HepG2 (cell line): ENCODE results near the gene DAB1. TPM values are rescaled to one million over a fixed set of nuclear protein-coding genes. Genes with fewer than 3 reads are reported as not detected.

Experiments
- ARHGAP35 ChIP-seq: sonication (generic); formaldehyde crosslinking; IDR thresholded peaks from 2 replicates; pipeline ENCODE4 v1.9.0; 2022; ENCODE audit warnings: mild to moderate bottlenecking, inconsistent platforms, moderate library complexity, missing genetic modification reagents, borderline replicate concordance
- CENPX ChIP-seq: sonication (generic); formaldehyde crosslinking; IDR thresholded peaks from 2 replicates; pipeline ENCODE4 v1.9.0; 2021; ENCODE audit warnings: mild to moderate bottlenecking, missing genetic modification reagents, moderate library complexity
- DRAP1 ChIP-seq: IDR thresholded peaks from 2 replicates; pipeline ENCODE4 v1.6.1; 2016; ENCODE audit warnings: missing genetic modification reagents, missing compliant biosample characterization
- EHMT2 ChIP-seq: fragments of 200-600 bp; sonication (generic); IDR thresholded peaks from 2 replicates; pipeline ENCODE4 v1.7.0; 2017; ENCODE audit warnings: antibody characterized with exemption, low read depth, low read length, borderline replicate concordance
- FOSL2 ChIP-seq: sonication (generic); formaldehyde crosslinking; IDR thresholded peaks from 2 replicates; pipeline ENCODE4 v1.4.0; 2020; ENCODE audit warnings: missing genetic modification reagents
- HOXA7 ChIP-seq: sonication (generic); formaldehyde crosslinking; IDR thresholded peaks from 2 replicates; pipeline ENCODE4 v1.8.1; 2022; ENCODE audit warnings: mild to moderate bottlenecking, missing genetic modification reagents, moderate library complexity
- RARG ChIP-seq: sonication (generic); formaldehyde crosslinking; IDR thresholded peaks from 2 replicates; pipeline ENCODE4 v1.4.0; 2020; ENCODE audit warnings: low read depth, mild to moderate bottlenecking, missing genetic modification reagents
- RBFOX2 ChIP-seq: fragments of 200-400 bp; formaldehyde crosslinking; IDR thresholded peaks from 2 replicates; pipeline ENCODE4 v1.6.1; 2017; ENCODE audit warnings: low read depth, mild to moderate bottlenecking, low read length
- RFX5 ChIP-seq: IDR thresholded peaks from 2 replicates; pipeline ENCODE4 v1.6.1; 2011; ENCODE audit warnings: low read depth, low read length, improper control_type of control experiment
- RNF2 ChIP-seq: fragments of 450-650 bp; conservative IDR thresholded peaks from 2 replicates; pipeline ENCODE4 v1.6.1; 2016; ENCODE audit warnings: low read depth
- SMYD3 ChIP-seq: sonication (generic); formaldehyde crosslinking; IDR thresholded peaks from 2 replicates; pipeline ENCODE4 v1.8.1; 2023; ENCODE audit warnings: mild to moderate bottlenecking, missing genetic modification reagents
- ZBTB4 ChIP-seq: sonication (generic); formaldehyde crosslinking; IDR thresholded peaks from 2 replicates; pipeline ENCODE4 v1.4.0; 2020; ENCODE audit warnings: missing genetic modification reagents, mild to moderate bottlenecking, borderline replicate concordance
- ZNF121 ChIP-seq: sonication (generic); formaldehyde crosslinking; IDR thresholded peaks from 2 replicates; pipeline ENCODE4 v1.5.0; 2020; ENCODE audit warnings: mild to moderate bottlenecking, missing genetic modification reagents
- ZNF296 ChIP-seq: sonication (generic); formaldehyde crosslinking; conservative IDR thresholded peaks from 2 replicates; pipeline ENCODE4 v1.5.0; 2020; ENCODE audit warnings: mild to moderate bottlenecking, missing genetic modification reagents
- ZNF788 ChIP-seq: sonication (generic); formaldehyde crosslinking; IDR thresholded peaks from 2 replicates; pipeline ENCODE4 v1.5.0; 2020; ENCODE audit warnings: mild to moderate bottlenecking, missing genetic modification reagents, borderline replicate concordance
- ZSCAN21 ChIP-seq: sonication (generic); formaldehyde crosslinking; IDR thresholded peaks from 2 replicates; pipeline ENCODE4 v1.8.0; 2022; ENCODE audit warnings: mild to moderate bottlenecking, missing genetic modification reagents, moderate library complexity, borderline replicate concordance
- polyA plus RNA-seq, 8 experiments: library from polyadenylated mRNA; depleted of rRNA in 3 of 8; stranded (reverse) in 7 of 8; unstranded in 1 of 8; fragments of >200 nt; fragmentation: Illumina TruSeq in 4 of 8; extraction: Trizol in 4 of 8; gene quantifications; 2 replicates each; pipeline versions ENCODE4 v1.2.1 to v1.2.3, GENCODE V29; 2011 to 2016; ENCODE audit warnings: low read depth in 4 of 8, missing spikeins in 1 of 8, mixed read lengths in 1 of 8; ENCODE audit not compliant: insufficient read depth in 1 of 8
- total RNA-seq, 5 experiments: library from RNA; depleted of rRNA; stranded (reverse); fragments of >200 nt; fragmentation: Illumina TruSeq; extraction: Trizol; gene quantifications; 2 replicates each; pipeline ENCODE4 v1.2.3, GENCODE V29; 2016; ENCODE audit warnings: low read depth in 1 of 5
- TF ChIP-seq, protein P1 (sequence below): sonication (generic); formaldehyde crosslinking; IDR thresholded peaks from 2 replicates; pipeline ENCODE4 v1.5.0; 2020; ENCODE audit warnings: mild to moderate bottlenecking, missing genetic modification reagents, borderline replicate concordance

Gene DAB1
- total and polyA plus RNA-seq, 2 of the 13 experiments (the other 11 are each of a cell fraction or from before 2014, with no cell fraction given) = 0.04 to 0.13 TPM

DNA sequence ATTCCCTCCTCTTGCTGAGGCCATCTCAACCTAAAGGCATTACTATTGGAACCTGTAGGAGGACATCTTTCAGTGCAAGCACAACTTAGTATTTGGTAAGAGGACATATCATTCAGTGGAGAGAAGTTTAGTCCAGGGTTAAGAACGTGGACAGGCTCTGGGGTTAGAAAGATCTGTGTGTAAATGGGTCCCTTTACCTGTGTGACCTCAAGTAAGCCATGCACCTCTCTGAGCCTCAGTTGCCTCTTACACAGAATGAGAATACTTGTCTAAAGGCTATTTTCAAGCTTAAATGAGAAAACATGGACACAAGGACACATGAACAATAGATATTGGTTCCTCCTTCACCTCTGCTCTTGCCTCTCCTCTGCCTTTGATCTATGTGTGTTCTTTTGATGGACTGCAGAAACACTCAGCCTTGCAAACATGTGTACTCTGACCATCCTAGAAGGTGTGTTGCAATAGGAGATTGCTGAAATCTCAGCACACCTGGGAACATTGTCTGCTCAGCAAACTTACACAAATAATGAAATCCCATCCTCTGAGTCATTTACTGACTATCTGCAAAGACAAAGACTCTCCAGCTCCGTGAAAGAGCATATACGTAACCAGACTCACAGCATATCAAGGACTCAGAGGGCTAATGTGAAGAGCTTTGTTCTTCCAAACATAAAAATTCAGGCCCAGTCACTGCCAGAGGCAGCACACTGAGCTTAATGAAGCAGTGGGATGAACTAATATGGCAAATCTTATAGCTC, 143.8 kb downstream of the DAB1 start (continued):
- TF ChIP-seq, protein P1, sequence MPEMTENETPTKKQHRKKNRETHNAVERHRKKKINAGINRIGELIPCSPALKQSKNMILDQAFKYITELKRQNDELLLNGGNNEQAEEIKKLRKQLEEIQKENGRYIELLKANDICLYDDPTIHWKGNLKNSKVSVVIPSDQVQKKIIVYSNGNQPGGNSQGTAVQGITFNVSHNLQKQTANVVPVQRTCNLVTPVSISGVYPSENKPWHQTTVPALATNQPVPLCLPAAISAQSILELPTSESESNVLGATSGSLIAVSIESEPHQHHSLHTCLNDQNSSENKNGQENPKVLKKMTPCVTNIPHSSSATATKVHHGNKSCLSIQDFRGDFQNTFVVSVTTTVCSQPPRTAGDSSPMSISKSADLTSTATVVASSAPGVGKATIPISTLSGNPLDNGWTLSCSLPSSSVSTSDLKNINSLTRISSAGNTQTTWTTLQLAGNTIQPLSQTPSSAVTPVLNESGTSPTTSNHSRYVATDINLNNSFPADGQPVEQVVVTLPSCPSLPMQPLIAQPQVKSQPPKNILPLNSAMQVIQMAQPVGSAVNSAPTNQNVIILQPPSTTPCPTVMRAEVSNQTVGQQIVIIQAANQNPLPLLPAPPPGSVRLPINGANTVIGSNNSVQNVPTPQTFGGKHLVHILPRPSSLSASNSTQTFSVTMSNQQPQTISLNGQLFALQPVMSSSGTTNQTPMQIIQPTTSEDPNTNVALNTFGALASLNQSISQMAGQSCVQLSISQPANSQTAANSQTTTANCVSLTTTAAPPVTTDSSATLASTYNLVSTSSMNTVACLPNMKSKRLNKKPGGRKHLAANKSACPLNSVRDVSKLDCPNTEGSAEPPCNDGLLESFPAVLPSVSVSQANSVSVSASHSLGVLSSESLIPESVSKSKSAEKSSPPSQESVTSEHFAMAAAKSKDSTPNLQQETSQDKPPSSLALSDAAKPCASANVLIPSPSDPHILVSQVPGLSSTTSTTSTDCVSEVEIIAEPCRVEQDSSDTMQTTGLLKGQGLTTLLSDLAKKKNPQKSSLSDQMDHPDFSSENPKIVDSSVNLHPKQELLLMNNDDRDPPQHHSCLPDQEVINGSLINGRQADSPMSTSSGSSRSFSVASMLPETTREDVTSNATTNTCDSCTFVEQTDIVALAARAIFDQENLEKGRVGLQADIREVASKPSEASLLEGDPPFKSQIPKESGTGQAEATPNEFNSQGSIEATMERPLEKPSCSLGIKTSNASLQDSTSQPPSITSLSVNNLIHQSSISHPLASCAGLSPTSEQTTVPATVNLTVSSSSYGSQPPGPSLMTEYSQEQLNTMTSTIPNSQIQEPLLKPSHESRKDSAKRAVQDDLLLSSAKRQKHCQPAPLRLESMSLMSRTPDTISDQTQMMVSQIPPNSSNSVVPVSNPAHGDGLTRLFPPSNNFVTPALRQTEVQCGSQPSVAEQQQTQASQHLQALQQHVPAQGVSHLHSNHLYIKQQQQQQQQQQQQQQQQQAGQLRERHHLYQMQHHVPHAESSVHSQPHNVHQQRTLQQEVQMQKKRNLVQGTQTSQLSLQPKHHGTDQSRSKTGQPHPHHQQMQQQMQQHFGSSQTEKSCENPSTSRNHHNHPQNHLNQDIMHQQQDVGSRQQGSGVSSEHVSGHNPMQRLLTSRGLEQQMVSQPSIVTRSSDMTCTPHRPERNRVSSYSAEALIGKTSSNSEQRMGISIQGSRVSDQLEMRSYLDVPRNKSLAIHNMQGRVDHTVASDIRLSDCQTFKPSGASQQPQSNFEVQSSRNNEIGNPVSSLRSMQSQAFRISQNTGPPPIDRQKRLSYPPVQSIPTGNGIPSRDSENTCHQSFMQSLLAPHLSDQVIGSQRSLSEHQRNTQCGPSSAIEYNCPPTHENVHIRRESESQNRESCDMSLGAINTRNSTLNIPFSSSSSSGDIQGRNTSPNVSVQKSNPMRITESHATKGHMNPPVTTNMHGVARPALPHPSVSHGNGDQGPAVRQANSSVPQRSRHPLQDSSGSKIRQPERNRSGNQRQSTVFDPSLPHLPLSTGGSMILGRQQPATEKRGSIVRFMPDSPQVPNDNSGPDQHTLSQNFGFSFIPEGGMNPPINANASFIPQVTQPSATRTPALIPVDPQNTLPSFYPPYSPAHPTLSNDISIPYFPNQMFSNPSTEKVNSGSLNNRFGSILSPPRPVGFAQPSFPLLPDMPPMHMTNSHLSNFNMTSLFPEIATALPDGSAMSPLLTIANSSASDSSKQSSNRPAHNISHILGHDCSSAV (CRISPR knock-in tag) = no peak
- no peak; the same call in 1 of the 2 replicates for TF ChIP-seq ZSCAN21 (CRISPR knock-in tag)
- no peak for TF ChIP-seq ZBTB4
- TF ChIP-seq ZNF296 = no peak
- TF ChIP-seq RARG (CRISPR knock-in tag) = no peak
- TF ChIP-seq FOSL2 (CRISPR knock-in tag) = peak; percentile 100
- TF ChIP-seq SMYD3 (CRISPR knock-in tag) = peak; percentile 82
- peak; percentile 48; the same call in 1 of the 2 replicates for TF ChIP-seq EHMT2
- TF ChIP-seq DRAP1 (CRISPR knock-in tag) = no peak; the same call in 1 of the 2 replicates
- TF ChIP-seq RBFOX2 = no peak
- no peak for TF ChIP-seq HOXA7 (CRISPR knock-in tag)
- peak; percentile 47; the same call in 1 of the 2 replicates for TF ChIP-seq RNF2
- no peak for TF ChIP-seq RFX5
- peak; percentile 97 for TF ChIP-seq ZNF788 (CRISPR knock-in tag)
- TF ChIP-seq ARHGAP35 = no peak
- no peak for TF ChIP-seq CENPX (CRISPR knock-in tag)
- 0 out of 2 replicates have a peak, but pooled peaks have one; percentile 52 for TF ChIP-seq ZNF121 (CRISPR knock-in tag)
